Measurements from ENCODE around the gene TSHZ1. TPM values are rescaled to one million over a fixed set of nuclear protein-coding genes. Genes with fewer than 3 reads are reported as not detected.

Gene TSHZ1
- total RNA-seq, 1 experiment from 2014 or later, result 0.03 TPM

- no peak for DNase-seq (ENCODE audit: low spot score)
- in situ Hi-C loops (cut with HindIII; ENCODE audit: low sequenced_read_pairs), result no loop called here
Observed at GRCh38 chr18:75285876-75286275, 75.3 kb downstream of the TSHZ1 start.

GRCh38 chr18:75287006-75287405 lies 76.4 kb downstream of the TSHZ1 start:
- DNase-seq (ENCODE audit: low spot score), result no peak
- in situ Hi-C loops (cut with HindIII; ENCODE audit: low sequenced_read_pairs), result no loop called here

DNA sequence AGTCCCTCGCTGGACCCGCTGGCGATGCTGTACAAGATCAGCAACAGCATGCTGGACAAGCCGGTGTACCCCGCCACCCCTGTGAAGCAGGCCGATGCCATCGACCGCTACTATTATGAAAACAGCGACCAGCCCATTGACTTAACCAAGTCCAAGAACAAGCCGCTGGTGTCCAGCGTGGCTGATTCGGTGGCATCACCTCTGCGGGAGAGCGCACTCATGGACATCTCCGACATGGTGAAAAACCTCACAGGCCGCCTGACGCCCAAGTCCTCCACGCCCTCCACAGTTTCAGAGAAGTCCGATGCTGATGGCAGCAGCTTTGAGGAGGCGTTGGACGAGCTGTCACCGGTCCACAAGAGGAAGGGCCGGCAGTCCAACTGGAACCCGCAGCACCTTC lies 77.1 kb downstream of the TSHZ1 start:
- in situ Hi-C loops (cut with HindIII; ENCODE audit: low sequenced_read_pairs), result no loop called here
- no peak for DNase-seq (ENCODE audit: low spot score)

GRCh38 chr18:75289761-75290160 lies 79.2 kb downstream of the TSHZ1 start:
- no peak for DNase-seq (ENCODE audit: low spot score)
- in situ Hi-C loops (cut with HindIII; ENCODE audit: low sequenced_read_pairs), result no loop called here

DNA sequence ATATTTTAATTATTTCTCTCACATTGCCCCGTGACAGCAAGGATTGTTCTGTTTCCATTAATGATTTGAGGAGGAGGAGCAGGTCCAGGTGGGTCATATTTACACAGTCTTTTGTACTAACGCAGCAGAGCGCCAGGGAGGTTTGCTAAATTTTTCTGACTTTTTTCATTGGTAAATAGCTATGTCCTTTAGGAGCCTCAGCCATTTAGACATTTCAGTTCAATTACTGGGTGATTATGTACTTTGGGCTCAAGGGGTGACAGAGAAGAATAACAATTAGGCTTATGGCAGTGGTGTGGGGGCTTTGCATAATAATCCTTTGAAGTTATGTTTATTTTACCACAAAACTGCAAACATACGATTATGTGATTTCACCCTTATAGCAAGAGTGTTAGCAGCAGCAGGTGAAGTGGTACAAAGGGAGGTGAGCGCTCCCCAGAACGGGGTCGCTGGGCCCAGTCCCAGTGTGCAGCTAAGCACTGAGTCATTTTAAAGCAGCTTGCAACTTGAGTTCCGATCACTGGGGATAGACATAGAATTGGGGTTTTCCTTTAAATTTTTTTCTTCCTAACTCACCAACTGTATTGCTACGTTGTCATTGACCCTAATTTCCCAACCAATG lies 80.3 kb downstream of the TSHZ1 start:
- no peak for DNase-seq (ENCODE audit: low spot score)
- in situ Hi-C loops (cut with HindIII; ENCODE audit: low sequenced_read_pairs), result no loop called here

DNA sequence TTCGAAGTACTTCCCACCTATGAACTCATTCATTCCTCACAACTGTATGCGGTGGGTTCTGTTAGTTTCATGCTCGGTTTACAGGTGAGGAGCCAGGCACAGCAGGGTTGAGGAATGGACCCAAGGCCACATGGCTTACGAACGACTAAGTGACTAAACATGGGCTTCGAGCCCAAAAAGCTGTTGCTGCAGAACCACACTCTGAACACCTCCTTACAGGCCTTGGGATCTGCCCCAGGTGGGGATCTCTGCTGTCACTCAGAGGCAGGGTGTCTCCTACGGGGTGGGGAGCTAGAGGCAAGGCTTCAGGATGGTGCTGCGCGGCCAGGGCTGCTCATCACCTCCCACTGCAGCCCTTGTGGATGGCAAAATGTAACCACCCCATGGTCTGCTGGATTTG lies 80.9 kb downstream of the TSHZ1 start:
- in situ Hi-C loops (cut with HindIII; ENCODE audit: low sequenced_read_pairs), result no loop called here
- no peak for DNase-seq (ENCODE audit: low spot score)

DNA sequence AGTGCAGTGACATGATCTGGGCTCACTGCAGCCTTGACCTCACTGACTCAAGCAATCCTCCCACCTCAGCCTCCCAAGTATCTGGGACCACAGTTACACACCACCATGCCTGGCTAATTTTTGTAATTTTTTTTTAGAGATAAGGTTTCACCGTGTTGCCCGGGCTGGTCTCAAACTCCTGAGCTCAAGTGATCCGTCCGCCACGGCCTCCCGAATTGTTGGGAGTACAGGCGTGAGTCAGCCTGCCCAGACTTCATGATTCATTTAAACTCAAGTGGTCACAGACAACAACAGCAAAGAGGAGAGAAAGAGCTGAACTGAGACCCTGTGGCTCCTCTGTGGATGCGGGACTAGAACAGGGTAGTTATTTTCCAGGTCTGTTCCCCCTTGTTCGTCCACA lies 83.0 kb downstream of the TSHZ1 start:
- no peak for DNase-seq (ENCODE audit: low spot score)
- in situ Hi-C loops (cut with HindIII; ENCODE audit: low sequenced_read_pairs), result no loop called here

GRCh38 chr18:75297731-75298130 lies 87.1 kb downstream of the TSHZ1 start:
- in situ Hi-C loops (cut with HindIII; ENCODE audit: low sequenced_read_pairs), result no loop called here
- DNase-seq (ENCODE audit: low spot score), result no peak

DNA sequence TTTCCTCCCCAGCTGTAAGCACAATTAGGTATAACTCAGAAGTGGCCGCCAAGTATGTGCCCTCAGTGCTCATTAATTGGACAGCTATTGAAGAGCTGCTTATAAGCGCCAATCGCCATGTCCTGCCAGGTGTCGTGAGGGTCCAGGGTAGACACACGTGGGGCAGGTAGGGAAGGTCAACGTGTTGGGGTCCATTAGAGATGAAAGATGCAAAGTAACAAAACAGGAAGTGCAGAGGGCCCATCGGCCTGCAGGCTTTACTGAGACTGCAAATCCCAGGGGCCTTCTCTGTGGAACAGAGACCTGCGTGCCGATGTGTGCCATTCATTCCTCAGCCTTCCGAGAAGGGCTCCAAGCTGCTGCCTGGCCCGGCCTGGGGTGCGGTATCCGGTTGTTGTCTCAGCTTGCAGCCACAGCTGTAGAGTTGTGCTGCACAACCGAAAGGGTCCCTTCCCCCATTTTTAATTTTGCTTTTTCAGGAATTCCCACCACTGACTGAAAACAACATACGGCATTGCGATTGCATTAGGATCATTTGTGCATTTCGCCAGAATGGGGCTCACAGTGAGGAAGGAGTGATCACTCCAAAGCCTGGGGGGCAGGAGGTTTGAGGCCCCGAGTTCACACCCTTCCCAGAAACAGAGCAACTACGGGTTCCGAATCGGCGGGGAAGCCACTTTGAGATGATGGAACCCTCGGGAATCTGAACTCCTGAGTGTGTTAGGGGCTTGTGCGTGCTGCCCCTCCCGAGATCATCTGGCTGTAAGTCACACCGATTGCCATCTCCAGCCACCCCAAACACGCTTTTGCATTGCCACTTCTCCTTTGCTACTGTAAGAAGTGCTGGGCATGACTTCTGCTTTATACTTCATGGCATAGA lies 94.3 kb downstream of the TSHZ1 start:
- in situ Hi-C loops (cut with HindIII; ENCODE audit: low sequenced_read_pairs), result no loop called here
- DNase-seq (ENCODE audit: low spot score), result no peak

DNA sequence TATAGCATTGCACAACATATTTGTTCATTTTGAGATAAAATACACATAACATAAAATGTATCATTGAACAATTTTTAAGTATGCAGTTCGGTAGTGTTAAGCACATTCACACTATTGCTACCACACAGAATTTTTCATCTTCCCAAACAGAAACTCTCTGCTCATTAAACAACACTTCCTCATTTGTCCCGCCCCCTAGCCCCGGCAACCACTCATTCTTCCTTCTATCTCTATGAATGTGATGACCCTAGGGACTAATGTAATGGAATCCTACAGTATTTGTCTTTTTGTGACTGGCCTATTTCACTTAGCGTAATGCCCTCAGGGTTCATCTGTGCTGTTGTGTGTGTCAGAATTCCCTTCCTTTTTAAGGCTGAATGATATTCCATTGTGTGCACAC lies 95.4 kb downstream of the TSHZ1 start:
- in situ Hi-C loops (cut with HindIII; ENCODE audit: low sequenced_read_pairs), result no loop called here
- no peak for DNase-seq (ENCODE audit: low spot score)

DNA sequence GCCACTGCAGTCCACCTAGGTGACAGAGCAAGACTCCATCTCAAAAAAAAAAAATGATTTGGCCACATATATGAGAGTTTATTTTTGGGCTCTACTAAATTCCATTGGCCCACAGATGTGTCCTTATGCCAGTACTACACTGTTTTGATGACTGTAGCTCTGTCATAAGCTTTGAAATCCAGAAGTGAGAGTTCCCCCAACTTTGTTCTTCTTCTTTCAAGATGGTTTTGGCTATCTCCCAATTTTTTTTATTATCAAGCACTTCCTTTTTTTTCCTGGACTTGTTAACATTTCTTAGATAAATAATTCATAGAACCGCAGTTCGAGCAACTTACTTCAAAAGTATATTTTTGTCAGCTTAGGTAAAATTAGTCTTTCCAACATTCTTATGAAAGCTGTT lies 96.9 kb downstream of the TSHZ1 start:
- in situ Hi-C loops (cut with HindIII; ENCODE audit: low sequenced_read_pairs), result no loop called here
- DNase-seq (ENCODE audit: low spot score), result no peak

DNA sequence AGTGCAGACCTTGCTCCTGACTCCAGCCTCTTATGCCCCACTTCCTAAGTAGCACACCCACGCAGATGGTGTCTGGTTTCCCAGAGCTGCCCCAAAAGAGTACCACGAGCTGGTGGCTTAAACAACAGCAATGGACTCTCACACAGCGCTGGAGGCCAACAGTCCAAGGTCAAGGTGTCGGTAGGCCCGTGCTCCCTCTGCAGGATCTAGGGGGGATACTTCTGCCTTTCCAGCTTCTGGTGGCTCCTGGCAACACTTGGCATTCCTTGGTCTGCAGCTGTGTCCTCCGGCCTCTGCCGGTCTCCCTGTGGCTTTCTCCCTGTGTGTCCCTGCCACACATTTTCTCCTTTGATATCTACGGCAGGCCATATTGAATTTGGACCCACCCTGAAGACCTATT lies 99.0 kb downstream of the TSHZ1 start:
- no peak for DNase-seq (ENCODE audit: low spot score)
- in situ Hi-C loops (cut with HindIII; ENCODE audit: low sequenced_read_pairs), result no loop called here

DNA sequence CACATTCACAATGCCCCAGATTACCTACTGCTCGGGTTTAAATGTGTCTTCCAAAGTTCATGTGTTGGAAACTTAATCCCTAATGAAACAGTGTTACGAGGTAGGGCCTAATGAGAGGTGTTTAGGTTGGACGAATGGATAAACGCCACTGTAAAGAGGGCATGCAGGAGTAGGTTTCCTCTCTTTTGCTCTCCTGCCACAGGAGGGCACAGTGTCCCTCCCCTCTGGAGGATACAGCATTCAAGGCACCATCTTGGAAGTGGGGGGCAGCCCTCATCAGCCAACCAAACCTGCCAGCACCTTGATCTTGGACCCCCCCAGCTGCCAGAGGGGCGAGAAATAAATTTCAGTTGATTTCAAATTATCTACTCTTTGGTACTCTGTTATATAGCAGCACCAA lies 103.5 kb downstream of the TSHZ1 start:
- in situ Hi-C loops (cut with HindIII; ENCODE audit: low sequenced_read_pairs), result no loop called here

GRCh38 chr18:75314606-75315005 lies 104.0 kb downstream of the TSHZ1 start:
- no peak for DNase-seq (ENCODE audit: low spot score)
- in situ Hi-C loops (cut with HindIII; ENCODE audit: low sequenced_read_pairs), result no loop called here

More for the DNA sequence above, 103.5 kb downstream of the TSHZ1 start:
- no peak for DNase-seq (ENCODE audit: low spot score)

- in situ Hi-C loops (cut with HindIII; ENCODE audit: low sequenced_read_pairs), result no loop called here
- DNase-seq (ENCODE audit: low spot score), result no peak
Observed at GRCh38 chr18:75316223-75316622, 105.6 kb downstream of the TSHZ1 start.

DNA sequence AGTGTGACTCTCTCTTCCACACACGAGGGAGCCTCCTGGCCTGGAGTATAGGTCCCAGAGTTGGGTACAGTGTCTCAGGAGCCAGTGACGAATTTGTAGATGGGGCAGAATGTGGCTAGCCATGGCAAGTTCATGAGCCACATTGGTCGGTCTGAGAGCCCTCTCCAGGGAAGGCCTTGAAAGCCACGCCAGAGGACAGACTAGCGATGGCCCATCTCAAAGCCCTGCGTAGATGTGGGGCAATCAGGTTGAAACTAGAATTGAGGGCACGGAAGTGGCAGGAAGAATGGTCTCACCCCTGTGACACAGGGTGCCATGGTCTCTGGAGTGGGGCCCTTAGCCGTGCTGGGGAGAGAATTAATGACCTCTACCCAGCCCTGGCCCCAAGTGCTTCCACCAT lies 106.2 kb downstream of the TSHZ1 start:
- in situ Hi-C loops (cut with HindIII; ENCODE audit: low sequenced_read_pairs), result no loop called here
- no peak for DNase-seq (ENCODE audit: low spot score)

- DNase-seq (ENCODE audit: low spot score), result no peak
- in situ Hi-C loops (cut with HindIII; ENCODE audit: low sequenced_read_pairs), result no loop called here
Observed at GRCh38 chr18:75317300-75317699, 106.7 kb downstream of the TSHZ1 start.

- in situ Hi-C loops (cut with HindIII; ENCODE audit: low sequenced_read_pairs), result no loop called here
- no peak for DNase-seq (ENCODE audit: low spot score)
Observed at GRCh38 chr18:75317703-75318102, 107.1 kb downstream of the TSHZ1 start.

DNA sequence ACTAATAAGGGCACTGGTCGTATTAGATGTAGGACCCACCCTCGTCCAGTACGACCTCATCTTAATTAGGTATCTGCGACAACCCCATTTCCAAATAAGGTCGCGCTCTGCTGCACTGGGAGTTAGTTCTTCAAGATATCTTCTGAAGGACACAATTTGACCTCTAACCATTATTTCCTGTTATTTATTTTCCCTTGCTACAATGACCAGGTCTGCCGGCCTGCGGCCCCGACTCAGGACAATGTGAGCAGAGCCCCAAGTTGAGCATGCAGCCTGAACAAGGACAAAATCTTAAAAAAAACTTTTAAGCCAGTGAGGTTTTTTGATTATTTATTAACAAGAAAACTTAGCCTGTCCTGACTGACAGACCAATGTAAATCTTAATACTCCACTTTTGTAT lies 109.3 kb downstream of the TSHZ1 start:
- in situ Hi-C loops (cut with HindIII; ENCODE audit: low sequenced_read_pairs), result no loop called here
- DNase-seq (ENCODE audit: low spot score), result no peak

GRCh38 chr18:75320506-75320905 lies 109.9 kb downstream of the TSHZ1 start:
- in situ Hi-C loops (cut with HindIII; ENCODE audit: low sequenced_read_pairs), result no loop called here
- DNase-seq (ENCODE audit: low spot score), result no peak

DNA sequence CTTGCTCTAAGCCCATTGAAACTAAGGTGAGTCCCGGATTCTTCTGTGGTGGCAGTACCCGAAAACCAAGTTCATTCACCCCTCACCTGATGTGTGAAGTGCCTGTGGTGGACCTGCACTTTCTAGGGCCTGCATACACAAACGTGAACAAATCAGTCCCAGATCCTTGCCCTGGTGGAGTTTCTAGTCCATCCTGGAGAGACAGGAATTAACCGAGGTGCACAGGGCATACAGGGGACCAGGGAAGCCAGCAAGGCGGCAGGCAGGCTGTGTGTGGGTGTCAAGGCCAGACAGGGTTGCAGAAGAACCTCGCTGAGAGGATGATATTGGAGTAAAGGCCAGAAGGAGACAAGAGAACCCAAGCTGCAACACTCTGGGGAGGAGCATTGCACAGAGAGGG lies 110.8 kb downstream of the TSHZ1 start:
- DNase-seq (ENCODE audit: low spot score), result no peak
- in situ Hi-C loops (cut with HindIII; ENCODE audit: low sequenced_read_pairs), result no loop called here

Measured in G401 (cell line).